Coronary artery (tissue), 2 donors: ENCODE measurements around the gene EVA1C.

Experiments
- DNase-seq: peaks from one replicate; pipeline ENCODE4 v3.0.0-alpha.2; 2017; ENCODE audit warnings: low spot score
- H3K27ac ChIP-seq, 2 donors: fragments of 200-600 bp; sonication (generic); one replicate each; pipeline ENCODE4 v1.5.1; 2016 to 2019
- H3K4me3 ChIP-seq: fragments of 200-600 bp; sonication (generic); 2 replicates; pipeline ENCODE4 v1.5.1; 2016; ENCODE audit warnings: mild to moderate bottlenecking, moderate library complexity
- CTCF ChIP-seq: fragments of 200-600 bp; sonication (generic); IDR thresholded peaks from one replicate; pipeline ENCODE4 v1.5.1; 2019; ENCODE audit warnings: antibody characterized with exemption

Gene EVA1C

GRCh38 chr21:32474179-32475059, 61.9 kb downstream of the EVA1C start:
- DNase-seq, result no peak
- TF ChIP-seq CTCF, result no peak
- H3K4me3 ChIP-seq, result no peak overlapping the region
- peak overlapping the region in 1 of 2 donors; percentile 14 for H3K27ac ChIP-seq

- Histone ChIP-seq H3K27ac (peak overlapping the region in 1 of 2 donors; percentile 14), H3K4me3 (no peak overlapping the region)
- DNase-seq, result no peak
- TF ChIP-seq CTCF, result no peak
Measured at GRCh38 chr21:32475162-32475812, 62.8 kb downstream of the EVA1C start.

GRCh38 chr21:32476661-32477423, 64.3 kb downstream of the EVA1C start:
- Histone ChIP-seq H3K27ac (no peak overlapping the region), H3K4me3 (no peak overlapping the region)
- DNase-seq, result no peak
- no peak for TF ChIP-seq CTCF

GRCh38 chr21:32477424-32477745, 64.9 kb downstream of the EVA1C start:
- H3K27ac ChIP-seq, result no peak overlapping the region
- TF ChIP-seq CTCF, result no peak
- no peak for DNase-seq
- H3K4me3 ChIP-seq, result no peak overlapping the region

- DNase-seq, result no peak
- Histone ChIP-seq H3K27ac (no peak overlapping the region), H3K4me3 (no peak overlapping the region)
- no peak for TF ChIP-seq CTCF
Measured at GRCh38 chr21:32481875-32482408, 69.4 kb downstream of the EVA1C start.

- no peak overlapping the region for H3K27ac ChIP-seq
- no peak for DNase-seq
- H3K4me3 ChIP-seq, result no peak overlapping the region
- TF ChIP-seq CTCF, result no peak
Measured at GRCh38 chr21:32482565-32483292, 70.2 kb downstream of the EVA1C start.
